Measurements from ENCODE around the gene EVC2. TPM values are rescaled to one million over a fixed set of nuclear protein-coding genes. Genes with fewer than 3 reads are reported as not detected.

Gene EVC2
- total RNA-seq, 1 experiment from 2014 or later: 7.8 TPM

GRCh38 chr4:5630762-5631161 lies 77.6 kb downstream of the EVC2 start:
- Histone ChIP-seq H2BK12ac (ENCODE audit: insufficient read length, low read depth, low read length) (no peak overlapping the region), H4K20me1 (ENCODE audit: control insufficient read depth, insufficient read depth, insufficient read length) (no peaks in the 10 kb centered on the region), H3K14ac (ENCODE audit: insufficient read depth, low read length) (no peak overlapping the region), H2BK20ac (ENCODE audit: low read depth, low read length, poor library complexity, severe bottlenecking) (no peak overlapping the region), H2AFZ (ENCODE audit: low read length) (no peak overlapping the region), H2AK5ac (ENCODE audit: insufficient read length, low read length) (no peak overlapping the region), H4K5ac (ENCODE audit: insufficient read length, low read depth, low read length) (no peak overlapping the region), H3K23me2 (ENCODE audit: insufficient read length, low read depth, low read length, poor library complexity, severe bottlenecking) (no peaks in the 10 kb centered on the region), H3K79me1 (ENCODE audit: insufficient read depth, low read depth, low read length, poor library complexity, severe bottlenecking) (no peaks in the 10 kb centered on the region), H3K23ac (ENCODE audit: insufficient read length, low read depth, low read length) (no peak overlapping the region), H3K79me2 (ENCODE audit: insufficient read depth, low read length) (no peaks in the 10 kb centered on the region), H2BK5ac (ENCODE audit: insufficient read length, low read length) (no peak overlapping the region), H3K27ac (ENCODE audit: insufficient read length, low read depth, low read length) (no peak overlapping the region), H3K4me1 (ENCODE audit: insufficient read depth, low read length) (no peaks in the 10 kb centered on the region; the same call in 1 of the 2 replicates), H4K91ac (ENCODE audit: insufficient read length, low read depth, low read length) (no peak overlapping the region), H3K9ac (ENCODE audit: extremely low read depth, insufficient read length, low read length) (no peak overlapping the region), H3K18ac (ENCODE audit: insufficient read length, low read depth, low read length) (no peak overlapping the region), H4K8ac (replicated peaks; ENCODE audit: insufficient read length, low read depth, low read length) (no peak overlapping the region), H3K56ac (ENCODE audit: insufficient read length, low read depth, low read length) (no peak overlapping the region), H3K4me2 (ENCODE audit: insufficient read depth, insufficient read length, low read length) (no peak overlapping the region), H3K27me3 (ENCODE audit: insufficient read depth, low read length) (no peaks in the 10 kb centered on the region), H3K4ac (ENCODE audit: low read depth, low read length) (no peak overlapping the region), H2BK120ac (ENCODE audit: low read depth, low read length, poor library complexity, severe bottlenecking) (no peak overlapping the region), H3K9me3 (ENCODE audit: control insufficient read depth, low read depth, low read length) (no peaks in the 10 kb centered on the region), H3T11ph (ENCODE audit: low read length) (no peak overlapping the region), H2BK15ac (ENCODE audit: low read depth, low read length) (no peak overlapping the region; the same call in 1 of the 2 replicates)
- no peaks in the 10 kb centered on the region for H3K27me3 Mint-ChIP-seq (ENCODE audit: low read depth)
- H3K4me1 Mint-ChIP-seq: peaks cover 10 to 13% of the 10 kb centered on the region in 2 experiments; a peak in 3 of 4 replicates
- no peak overlapping the region for H3K27ac Mint-ChIP-seq
- no peak for DNase-seq
- peaks cover 0 to 24% (median 11%) of the 10 kb centered on the region in 3 experiments for H3K36me3 Mint-ChIP-seq (ENCODE audit: insufficient read depth in 1 of 3, low read depth in 3 of 3)
- H3K4me3 Mint-ChIP-seq: no peak overlapping the region
- no peak for TF ChIP-seq CTCF (conservative IDR thresholded peaks at IDR 0.05)
- no CpG with 5 or more reads among the region's 3 CpGs for WGBS (ENCODE audit: extremely low coverage, insufficient read length, low lambda C conversion rate)
- no peaks in the 10 kb centered on the region for H3K9me3 Mint-ChIP-seq
